NCI-H1092 treated with DMSO at 0.1 percent for 48 hours (cell line): ENCODE results near the gene JPH2.

Experiments
- DNase-seq: peaks from one replicate; lab custom pipeline; 2025; lab: John Stamatoyannopoulos, UW

Gene JPH2

DNA sequence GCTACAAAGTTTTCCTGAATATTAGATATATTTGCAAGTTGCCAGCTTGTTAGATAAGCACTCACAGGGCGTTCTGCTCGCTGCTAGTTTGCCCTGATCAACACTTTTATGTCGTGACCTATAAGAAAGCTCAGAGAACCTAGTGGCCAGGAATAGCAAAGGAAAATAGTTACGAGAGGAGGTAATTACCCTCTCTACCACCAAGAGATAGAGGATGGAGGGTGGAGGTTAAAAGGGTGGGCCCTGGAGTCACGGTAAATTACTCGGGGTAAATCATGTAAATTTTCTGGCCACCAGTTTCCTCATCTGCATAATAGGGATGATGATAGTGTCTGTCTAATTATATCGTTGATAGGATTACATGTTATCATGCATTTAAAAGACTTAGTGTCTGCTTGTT, 87.2 kb downstream of the JPH2 start:
- DNase-seq = no peak

DNA sequence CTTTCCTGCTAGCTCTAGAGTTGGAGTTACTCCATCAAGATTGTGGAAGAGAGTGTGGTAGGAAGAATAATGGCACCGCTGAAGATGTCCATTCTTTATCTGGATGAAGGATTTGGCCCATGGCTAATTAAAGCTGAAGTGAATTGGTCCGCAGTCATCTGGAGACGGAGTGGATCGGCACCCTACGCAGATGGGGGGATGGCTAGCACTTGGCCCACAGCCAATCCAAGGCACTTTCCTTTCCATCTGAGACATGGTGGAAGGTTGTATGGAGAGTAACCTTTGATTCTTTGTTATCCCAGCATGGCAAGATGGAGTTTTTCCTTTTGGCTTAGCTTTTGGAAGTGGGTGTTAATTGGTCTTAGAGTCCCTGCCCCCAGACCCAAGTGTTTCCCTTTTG, 88.3 kb downstream of the JPH2 start:
- no peak for DNase-seq

DNA sequence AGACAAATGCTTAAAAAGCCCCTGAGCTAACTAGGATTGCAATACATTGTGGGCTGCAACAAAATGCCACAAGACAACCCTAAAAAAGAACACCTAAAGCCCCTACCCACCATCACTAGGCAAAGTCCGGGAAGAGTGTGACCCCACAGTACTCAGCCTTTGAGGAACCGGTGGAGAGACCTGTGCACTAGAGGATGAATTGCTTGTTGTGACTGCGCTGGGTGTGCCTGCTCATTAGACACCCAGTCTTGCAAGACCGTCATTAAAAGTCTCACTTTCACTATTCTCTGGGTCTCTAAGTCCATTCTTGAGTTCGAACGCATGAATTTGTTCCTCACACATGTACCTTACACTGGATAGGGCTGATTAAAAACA, 88.7 kb downstream of the JPH2 start:
- no peak for DNase-seq

DNA sequence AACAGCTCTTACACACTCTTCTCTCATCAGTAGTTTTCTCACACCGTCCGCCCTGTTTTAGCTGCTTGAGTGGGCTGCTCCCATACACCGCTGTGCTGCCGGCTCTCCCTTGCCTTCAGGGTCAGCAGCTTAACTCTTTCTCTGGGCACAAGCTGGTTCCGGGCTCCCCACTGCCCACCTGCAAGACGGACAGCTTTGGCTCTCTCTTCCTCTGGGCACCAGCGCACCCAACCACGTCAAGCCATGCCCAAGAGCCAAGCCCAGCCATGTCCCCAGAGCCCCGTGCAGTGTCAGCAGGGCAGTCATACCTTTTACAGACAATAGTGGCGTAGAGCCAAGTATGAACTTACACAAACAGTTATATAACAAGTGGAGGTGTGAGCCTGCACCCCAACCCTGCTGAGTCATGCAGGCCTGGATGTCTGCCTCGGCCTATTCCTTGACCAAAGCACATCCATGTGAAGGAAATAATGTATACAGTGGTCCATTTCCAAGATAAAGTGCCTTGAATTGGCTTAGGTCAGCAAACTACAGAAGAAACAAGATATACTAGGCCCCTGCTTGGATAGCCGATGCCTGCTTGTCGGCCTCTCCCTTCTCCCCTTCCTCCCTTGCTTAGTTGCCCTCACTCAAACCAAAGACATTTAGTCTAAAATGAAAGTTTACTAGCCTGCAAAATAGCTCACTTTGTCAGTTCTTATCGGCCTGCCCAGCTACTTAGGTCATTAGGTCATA, 89.3 kb downstream of the JPH2 start:
- DNase-seq = no peak

DNA sequence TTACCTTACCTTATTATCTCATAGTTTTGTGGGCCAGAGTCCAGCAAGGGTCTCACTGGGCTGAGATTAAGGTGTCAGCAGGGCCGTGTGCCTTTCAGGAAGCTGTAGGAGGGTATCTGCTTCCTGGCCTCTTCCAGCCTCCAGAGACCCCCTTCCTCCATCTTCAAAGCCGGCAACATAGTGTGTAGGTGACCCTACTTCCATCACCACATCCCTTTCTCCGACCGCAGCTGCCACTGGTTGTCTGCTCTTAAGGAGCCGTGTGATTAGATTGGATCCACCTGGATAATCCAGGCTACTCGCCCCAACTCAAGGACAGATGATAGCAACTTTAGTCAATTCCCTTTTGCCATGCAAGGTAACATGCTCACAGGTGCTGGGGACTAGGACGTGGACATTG, 91.2 kb downstream of the JPH2 start:
- no peak for DNase-seq

DNA sequence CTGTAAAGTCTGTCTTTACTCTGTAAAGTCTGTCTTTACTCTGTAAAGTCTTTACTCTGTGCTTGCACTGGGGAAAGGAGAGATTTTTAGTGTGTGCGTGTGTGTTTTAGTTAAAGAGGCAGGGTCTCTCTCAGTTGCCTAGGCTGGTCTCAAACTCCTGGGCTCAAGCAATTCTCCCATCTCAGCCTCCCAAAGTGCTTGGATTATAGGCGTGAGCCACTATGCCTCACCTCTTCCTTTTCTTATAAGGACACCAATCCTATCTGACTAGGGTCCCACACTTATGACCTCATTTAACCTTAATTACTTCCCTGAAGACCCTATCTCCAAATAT, 93.8 kb downstream of the JPH2 start:
- DNase-seq = no peak

DNA sequence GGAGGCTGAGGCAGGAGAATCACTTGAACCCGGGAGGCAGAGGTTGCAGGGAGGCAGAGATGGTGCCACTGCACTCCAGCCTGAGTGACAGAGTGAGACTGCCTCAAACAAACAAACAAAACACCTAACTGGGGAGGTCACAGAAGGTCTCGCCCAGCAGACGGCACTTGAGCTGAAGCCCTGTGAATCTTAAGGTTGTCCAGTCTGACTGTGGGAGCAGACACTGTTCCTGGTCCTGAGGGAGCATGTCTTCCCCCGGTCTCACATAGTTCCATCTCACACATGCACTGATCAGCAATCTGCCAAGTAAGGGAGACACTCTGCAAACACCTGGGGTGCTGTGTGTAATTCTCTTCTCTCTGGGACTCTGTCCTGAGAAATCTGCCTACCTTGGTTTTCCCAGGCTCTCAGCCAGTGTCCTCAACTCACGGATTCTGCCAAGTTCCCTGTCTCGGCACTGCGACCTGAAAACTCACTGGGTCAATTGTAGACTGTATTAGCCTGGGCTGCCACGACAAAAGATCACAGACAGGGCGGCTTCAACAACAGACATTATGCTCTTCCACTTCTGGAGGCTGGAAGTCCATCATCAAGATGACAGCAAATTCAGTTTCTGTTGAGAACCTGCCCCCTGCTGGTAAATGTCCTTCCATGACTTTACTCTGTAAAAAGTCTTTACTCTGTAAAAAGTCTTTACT, 94.3 kb downstream of the JPH2 start:
- peak; percentile 19 for DNase-seq

DNA sequence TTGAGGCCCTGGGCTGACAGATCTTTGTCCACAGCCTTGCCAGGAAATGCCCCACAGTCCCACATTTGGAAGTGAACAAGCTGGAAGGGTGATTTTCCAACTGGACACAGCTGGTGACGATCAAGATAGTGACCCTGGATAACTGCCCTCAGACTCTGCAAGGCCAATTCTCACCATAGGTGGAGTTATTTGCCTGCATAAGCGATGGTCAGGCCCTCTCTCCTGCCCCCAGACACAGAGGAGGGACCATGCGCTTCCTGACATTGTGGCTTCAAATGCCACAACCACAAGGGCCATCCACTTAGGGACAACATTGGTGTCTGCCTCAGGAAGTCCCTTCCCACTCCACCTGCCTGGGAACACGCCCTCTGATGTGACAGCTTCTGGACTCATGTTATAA, 96.0 kb downstream of the JPH2 start:
- no peak for DNase-seq

DNA sequence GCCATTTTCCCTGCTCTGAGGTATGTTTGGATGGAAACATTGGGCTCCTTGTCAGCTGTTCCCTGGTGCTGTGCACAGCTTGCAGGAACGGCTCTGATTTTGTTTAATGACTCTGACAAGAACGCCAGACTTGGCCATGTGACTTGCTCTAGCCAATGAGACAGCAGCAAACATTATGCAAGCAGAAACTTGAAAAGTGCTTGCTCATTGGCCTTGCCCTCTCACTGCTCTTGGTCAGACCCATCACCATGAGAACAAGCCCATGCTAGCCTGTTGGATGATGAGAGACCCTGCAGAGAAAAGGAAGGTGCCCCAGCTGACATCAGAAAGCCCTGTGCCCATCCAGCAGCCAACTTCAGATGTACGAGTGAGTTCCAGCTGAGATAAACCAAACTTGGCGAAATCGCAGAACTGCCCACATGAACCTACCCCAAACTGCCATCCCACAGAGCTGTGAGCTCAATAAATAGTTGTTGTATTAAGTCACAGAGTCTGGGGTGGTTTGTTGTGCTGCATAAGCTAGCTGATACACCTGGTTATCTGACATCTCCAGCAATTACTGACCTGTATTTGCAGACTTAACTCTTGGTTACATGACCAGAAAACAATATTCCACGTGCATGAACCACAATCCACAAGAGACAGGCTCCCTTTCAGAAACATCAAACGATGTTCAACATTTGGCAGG, 96.9 kb downstream of the JPH2 start:
- no peak for DNase-seq

DNA sequence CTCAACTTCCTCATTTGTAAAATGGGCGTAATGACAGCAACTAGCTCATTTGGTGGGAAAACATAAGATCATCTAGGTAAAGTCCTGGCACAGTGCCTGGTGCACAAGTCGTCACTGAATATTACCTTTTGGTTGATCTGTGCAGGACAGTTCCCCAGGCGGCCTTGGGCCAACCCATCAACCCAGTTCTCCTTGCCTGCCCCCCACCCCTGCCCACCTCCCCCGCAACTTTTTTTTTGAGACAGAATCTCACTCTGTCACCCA, 99.2 kb downstream of the JPH2 start:
- DNase-seq = no peak

DNA sequence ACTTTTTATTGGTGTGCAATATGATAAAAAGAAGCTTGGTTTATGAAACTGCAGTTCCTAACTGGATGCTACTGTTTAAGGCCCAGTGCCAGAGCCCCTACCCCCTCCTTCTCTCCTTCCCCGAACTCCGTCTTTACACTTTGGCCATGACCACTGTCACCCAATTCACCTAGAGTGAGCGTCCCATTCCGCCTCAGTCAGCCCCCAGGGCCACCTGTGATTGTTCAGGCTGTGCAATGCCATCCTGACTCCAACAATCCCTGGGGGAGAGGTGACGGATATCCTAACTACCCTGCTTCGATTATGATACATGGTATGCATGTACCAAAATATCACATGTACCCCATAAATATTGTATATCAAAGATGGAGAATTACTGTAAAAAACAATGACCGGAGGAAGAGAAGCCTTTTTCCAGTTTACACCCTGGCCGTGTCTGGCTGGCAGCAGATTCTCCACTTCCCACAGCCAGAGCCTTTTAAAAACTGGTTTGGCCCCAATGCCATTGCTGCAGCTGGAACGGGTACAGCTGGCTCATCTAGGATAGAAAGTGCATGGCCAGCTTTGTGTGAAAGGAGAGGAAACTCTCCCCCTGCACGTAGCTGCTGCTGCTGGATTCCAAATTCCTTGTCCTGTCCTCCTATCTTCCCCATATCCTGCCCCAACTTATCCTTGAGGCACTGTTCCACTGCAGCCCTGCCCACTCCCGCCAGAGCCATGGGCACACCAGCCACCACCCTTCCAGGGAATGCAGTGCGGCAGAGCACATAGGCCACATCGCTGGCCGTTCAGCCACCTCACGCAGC, 99.7 kb downstream of the JPH2 start:
- DNase-seq = no peak

DNA sequence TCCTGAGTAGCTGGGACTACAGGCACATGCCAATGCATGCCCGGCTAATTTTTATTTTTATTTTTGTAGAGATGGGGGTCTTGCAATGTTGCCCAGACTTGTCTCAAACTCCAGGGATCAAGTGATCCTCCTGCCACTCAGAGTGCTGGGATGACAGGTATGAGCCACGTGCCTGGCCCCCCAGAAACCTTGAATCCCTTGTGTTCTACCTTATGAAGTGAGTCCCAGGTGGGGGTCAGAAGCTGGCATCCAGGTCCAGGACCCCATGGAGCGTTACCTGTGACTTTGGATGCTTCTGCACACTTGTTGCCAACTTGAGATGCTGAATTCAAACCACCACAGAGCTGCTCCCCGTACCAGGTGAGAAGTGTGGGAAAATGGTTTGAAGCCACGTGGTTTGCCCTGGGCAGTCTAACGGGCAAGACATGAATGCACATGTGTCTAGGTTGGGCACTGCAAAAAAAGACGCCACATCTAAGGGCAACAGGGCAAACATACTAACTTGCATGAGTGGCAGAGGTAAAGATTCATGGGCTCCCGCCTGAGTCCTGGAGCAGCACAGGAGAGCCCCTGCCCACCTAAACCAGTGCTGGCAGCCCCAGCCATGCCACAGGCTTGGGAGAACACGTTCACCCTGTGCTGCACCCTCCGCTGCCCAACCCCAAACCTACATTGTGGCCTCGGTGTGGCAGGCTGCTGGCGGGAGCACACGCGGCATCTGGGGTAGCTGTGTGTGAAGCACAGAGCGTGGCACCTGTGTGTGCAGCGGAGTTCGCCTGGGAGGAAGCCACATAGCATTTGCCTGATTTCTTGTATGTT, 101.2 kb downstream of the JPH2 start:
- no peak for DNase-seq

DNA sequence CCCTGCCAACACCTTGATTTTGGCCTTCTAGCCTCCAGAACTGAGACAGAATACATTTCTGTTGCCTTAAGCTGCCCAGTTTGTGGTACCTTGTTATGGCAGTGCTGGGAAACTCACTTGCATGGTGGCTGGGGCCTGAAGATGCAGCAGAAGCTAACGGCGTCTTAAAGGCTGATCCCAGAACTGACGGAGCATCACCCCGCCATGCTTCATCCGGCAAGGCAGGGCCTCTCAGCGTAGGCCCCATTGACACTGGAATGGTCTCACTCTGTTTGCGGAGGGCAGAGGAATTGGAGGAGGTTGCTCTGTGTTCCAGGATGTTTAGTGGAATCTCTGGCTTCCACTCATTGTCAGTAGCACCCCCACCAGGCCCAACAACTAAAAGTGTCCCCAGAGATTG, 102.1 kb downstream of the JPH2 start:
- DNase-seq = no peak

DNA sequence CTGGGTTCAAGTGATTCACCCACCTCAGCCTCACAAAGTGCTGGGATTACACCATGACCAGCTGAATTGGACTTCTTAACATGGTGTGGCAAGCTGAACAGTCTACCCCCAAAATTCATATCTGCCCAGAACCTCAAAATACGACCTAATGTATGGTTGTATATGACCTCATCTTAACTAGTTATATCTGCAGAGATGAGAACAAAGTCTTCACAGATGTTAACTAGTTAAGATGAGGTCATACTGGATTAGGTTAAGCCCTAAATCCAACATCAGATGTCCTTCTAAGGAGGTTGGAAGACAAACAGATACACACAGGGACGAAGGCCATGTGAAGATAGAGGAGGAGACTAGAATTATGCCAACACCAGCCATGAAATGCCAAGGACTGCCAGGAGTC, 102.5 kb downstream of the JPH2 start:
- DNase-seq = no peak

DNA sequence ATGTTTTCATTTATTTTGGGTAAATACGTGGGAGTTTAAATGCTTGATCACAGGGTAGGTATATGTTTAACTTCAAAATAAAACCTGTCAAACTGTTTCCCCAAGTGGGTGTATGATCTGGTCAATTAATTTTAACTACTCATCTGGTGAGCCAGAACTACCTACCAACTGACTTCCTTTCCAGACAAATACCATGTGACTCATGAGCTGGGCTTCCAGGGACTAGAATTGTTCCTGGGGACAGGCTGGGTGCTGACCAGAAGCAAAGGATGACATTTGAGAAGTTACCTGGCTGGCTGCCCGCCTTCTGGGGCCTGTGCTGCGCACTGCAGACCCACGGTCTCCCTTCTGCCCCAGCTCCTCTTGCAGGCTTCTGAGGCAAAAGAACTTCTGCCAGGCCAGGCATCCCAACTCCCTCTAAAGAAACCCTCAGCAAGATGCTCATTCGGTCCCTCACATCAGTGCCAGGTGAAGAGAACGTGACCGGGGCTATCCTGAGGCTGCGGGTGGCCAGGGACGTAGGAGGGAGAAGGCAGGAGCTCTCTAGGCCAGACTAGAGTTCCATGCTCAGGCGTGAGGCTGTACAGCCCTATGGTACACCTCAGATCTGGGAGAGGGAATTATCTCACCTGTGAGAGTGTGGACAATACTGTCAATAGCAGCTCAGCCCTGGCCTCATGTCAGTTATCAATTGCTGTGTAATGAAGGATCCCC, 103.6 kb downstream of the JPH2 start:
- peak; percentile 17 for DNase-seq

DNA sequence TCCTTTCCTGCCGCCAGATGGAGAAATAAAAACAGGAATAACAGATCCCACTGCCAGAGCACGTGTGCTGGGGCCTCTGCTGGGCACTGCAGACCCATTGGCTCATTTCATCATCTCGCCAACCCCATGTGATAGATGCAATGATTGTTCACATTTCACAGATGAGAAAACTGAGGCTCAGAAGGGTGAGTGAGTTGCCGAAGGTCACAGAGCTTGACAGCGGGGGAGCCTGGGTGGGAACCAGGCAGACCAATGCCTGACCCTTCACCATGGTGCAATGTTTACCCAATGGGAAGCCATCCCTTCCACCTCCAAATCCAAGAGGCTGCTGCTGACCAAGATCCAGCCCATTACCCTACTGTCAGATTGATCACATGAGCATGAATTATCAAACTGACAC, 105.1 kb downstream of the JPH2 start:
- no peak for DNase-seq

DNA sequence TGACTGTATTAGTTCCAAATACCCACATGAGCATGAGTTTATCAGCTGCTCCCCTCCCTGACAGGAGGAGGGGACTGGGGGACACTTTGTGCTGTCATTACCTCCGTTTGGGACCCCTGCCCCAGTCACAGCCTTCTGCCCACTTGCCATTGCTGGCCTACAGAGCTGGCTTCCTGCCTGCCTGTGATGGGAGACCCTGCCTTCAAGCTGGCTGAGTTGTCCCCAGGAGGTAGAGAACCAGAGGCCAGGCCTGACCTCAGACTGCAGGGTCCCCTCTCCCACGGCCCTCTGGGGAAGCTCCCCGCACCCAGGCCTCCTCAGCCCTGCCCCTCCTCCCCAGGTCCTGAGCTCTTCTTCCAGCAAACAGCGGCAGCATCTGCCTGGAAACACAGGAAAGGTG, 105.5 kb downstream of the JPH2 start:
- no peak for DNase-seq

DNA sequence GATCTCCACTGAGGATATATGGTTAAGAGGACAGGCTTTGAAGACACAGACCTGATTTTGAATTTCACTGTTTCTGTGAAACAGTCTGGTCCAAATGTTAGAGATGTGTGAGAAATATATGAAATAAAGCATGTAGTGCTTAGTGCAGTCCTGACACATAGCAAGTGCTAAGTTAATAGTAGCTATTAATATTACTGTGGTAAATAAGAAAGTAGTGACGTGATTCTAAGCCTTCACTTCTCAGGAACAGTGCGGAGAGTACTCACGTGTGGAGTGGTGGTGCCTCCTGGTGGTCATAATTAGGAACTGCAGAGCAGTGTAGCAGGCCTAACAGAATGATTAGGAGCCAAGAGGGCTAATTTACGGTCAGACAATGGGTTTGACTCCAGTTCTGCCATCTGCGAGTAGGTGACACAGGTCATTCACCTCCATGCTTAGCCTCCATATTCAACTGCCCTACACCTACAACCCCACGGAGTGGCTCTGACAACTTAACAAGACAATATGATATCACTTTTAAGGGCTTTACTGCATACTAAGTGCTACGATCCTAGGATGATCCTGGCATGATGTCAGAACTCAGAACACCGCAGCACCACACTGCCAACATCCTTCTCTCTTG, 106.2 kb downstream of the JPH2 start:
- DNase-seq = peak; percentile 77

DNA sequence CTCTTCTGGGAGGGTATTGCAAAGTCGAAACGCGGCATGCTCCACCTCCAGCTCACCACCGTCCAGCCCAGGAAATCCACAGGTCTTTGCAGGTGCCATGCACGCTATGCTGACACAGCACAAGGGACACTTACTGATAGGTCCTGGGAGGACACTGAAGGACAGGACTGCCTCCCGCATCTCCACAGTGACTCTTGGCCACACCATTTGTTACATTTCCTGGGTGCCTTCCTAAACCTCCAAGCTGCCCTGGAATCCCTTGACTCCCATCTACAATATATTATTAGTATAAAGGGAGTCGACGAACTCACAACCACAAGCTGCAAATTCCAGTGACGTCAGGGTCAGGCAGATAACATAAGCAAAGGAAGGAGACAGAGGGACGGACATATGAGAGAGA, 106.9 kb downstream of the JPH2 start:
- no peak for DNase-seq

DNA sequence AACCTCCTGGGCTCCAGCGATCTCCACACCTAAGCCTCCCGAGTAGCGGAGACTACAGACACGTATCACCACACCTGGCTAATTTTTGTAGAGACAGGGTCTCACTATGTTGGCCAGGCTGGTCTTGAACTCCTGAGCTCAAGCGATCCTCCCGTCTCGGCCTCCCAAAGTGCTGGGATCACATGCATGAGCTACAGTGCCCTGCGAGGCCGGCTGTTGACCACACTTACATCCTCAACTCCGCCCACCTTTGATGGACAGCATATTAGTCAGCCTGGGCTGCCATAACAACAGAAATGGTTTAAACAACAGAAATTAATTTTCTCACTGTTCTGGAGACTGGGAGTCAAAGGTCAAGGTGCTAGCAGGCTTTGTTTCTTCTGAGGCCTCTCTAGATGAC, 107.7 kb downstream of the JPH2 start:
- DNase-seq = no peak

DNA sequence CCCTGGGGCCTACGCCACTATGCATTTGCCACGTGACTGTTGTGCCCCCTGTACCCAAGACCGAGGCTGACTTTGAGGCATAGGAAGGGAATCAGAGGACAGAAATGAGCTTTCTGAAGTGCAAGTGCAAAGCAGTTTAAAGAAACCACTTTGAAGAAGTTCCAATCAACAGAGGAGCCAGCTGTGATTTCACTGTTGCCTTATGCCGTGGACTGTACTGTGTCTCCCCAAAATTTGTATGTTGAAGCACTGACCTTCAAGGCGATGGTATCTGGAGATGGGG, 111.1 kb downstream of the JPH2 start:
- no peak for DNase-seq
